ENCODE data around the gene LRRC25. TPM values are rescaled to one million over a fixed set of nuclear protein-coding genes. Genes with fewer than 3 reads are reported as not detected.
A peak's percentile ranks its signal among the peaks of the same experiment; 100 is the strongest.

LRRC25 gene
- total RNA-seq, 1 experiment from 2014 or later, result not detected

- Histone ChIP-seq H3F3A (ENCODE audit: insufficient read depth, low read depth) (peaks cover 59% of the 10 kb centered on the region), H3K9me2 (ENCODE audit: insufficient read depth) (no peaks in the 10 kb centered on the region), H4K20me1 (ENCODE audit: insufficient read depth) (no peaks in the 10 kb centered on the region), H3K27me3 (ENCODE audit: insufficient read depth, low read depth) (no peaks in the 10 kb centered on the region), H3K4me2 (peak overlapping the region; percentile 65), H2AFZ (no peak overlapping the region), H3K4me3 (no peak overlapping the region), H3K4me1 (replicated peaks; ENCODE audit: insufficient read depth) (peaks cover 61% of the 10 kb centered on the region), H3K36me3 (ENCODE audit: low read depth) (no peaks in the 10 kb centered on the region), H3K79me2 (ENCODE audit: low read depth) (no peaks in the 10 kb centered on the region), H3K27ac (peak overlapping the region; percentile 98), H3K9me3 (ENCODE audit: insufficient read depth, low read depth) (no peaks in the 10 kb centered on the region)
- TF ChIP-seq EZH2 (IDR thresholded peaks at IDR 0.05; ENCODE audit: low read depth) (no peak), CTCF (conservative IDR thresholded peaks at IDR 0.05) (no peak)
- DNase-seq, result peak; percentile 90 to 100
- ChIA-PET POLR2A (ENCODE audit: unreplicated experiment) (interaction anchor here (0.6 to 0.8 kb wide), 5 partner anchors 12 to 101 kb away, joined by 3 to 7 read pairs (median 4); no protein-coding TSS in a partner anchor), CTCF (interaction anchor here (0.5 to 0.9 kb wide), 2 partner anchors 39 to 100 kb away, joined by 4 to 8 read pairs; partner anchors contain the start of gene SSBP4)
- intact Hi-C loops (cut with micrococcal nuclease; ENCODE audit: unreplicated experiment), result loop anchor here (2.0 kb wide), 1 partner anchor 15 kb away; no protein-coding TSS in a partner anchor
- TSS peak; percentile 69 for BruUV-seq (replicated peaks)
Measured at GRCh38 chr19:18379803-18380747, 17.3 kb downstream of the LRRC25 start.

GRCh38 chr19:18377026-18377425 lies 20.4 kb downstream of the LRRC25 start:
- ChIA-PET POLR2A (ENCODE audit: unreplicated experiment) (no interaction called here), CTCF (no interaction called here)
- no peak for TF ChIP-seq EZH2 (IDR thresholded peaks at IDR 0.05; ENCODE audit: low read depth)
- TF ChIP-seq CTCF (conservative IDR thresholded peaks at IDR 0.05), result no peak
- Histone ChIP-seq H3K79me2 (ENCODE audit: low read depth) (no peaks in the 10 kb centered on the region), H2AFZ (no peak overlapping the region), H3K36me3 (ENCODE audit: low read depth) (no peaks in the 10 kb centered on the region), H3K9me2 (ENCODE audit: insufficient read depth) (no peaks in the 10 kb centered on the region), H3F3A (ENCODE audit: insufficient read depth, low read depth) (peaks cover 68% of the 10 kb centered on the region), H3K27ac (peak overlapping the region; percentile 98), H3K4me1 (replicated peaks; ENCODE audit: insufficient read depth) (peaks cover 73% of the 10 kb centered on the region), H3K9me3 (ENCODE audit: insufficient read depth, low read depth) (no peaks in the 10 kb centered on the region), H3K4me3 (peak overlapping the region; percentile 4; the same call in 1 of the 2 replicates), H3K27me3 (ENCODE audit: insufficient read depth, low read depth) (no peaks in the 10 kb centered on the region), H3K4me2 (peak overlapping the region; percentile 65), H4K20me1 (ENCODE audit: insufficient read depth) (no peaks in the 10 kb centered on the region)
- peak in 1 of 2 experiments; percentile 98 for DNase-seq
- intact Hi-C loops (cut with micrococcal nuclease; ENCODE audit: unreplicated experiment), result no loop called here
- BruUV-seq (replicated peaks), result no TSS peak

GRCh38 chr19:18373892-18374629 lies 23.4 kb downstream of the LRRC25 start:
- peaks cover 57% of the 10 kb centered on the region for H3F3A ChIP-seq (ENCODE audit: insufficient read depth, low read depth)
- no peaks in the 10 kb centered on the region for H4K20me1 ChIP-seq (ENCODE audit: insufficient read depth)
- H3K27me3 ChIP-seq (ENCODE audit: insufficient read depth, low read depth), result no peaks in the 10 kb centered on the region
- no peaks in the 10 kb centered on the region for H3K9me2 ChIP-seq (ENCODE audit: insufficient read depth)
- CTCF ChIA-PET, result no interaction called here
- H3K4me3 ChIP-seq, result peak overlapping the region; percentile 7; the same call in 1 of the 2 replicates
- intact Hi-C loops (cut with micrococcal nuclease; ENCODE audit: unreplicated experiment), result loop anchor here (1.0 kb wide), 1 partner anchor 9 kb away; no protein-coding TSS in a partner anchor
- POLR2A ChIA-PET (ENCODE audit: unreplicated experiment), result no interaction called here
- peak overlapping the region; percentile 48; the same call in 1 of the 2 replicates for H2AFZ ChIP-seq
- H3K4me2 ChIP-seq, result peak overlapping the region; percentile 75
- H3K36me3 ChIP-seq (ENCODE audit: low read depth), result no peaks in the 10 kb centered on the region
- peaks cover 58% of the 10 kb centered on the region for H3K4me1 ChIP-seq (replicated peaks; ENCODE audit: insufficient read depth)
- H3K9me3 ChIP-seq (ENCODE audit: insufficient read depth, low read depth), result no peaks in the 10 kb centered on the region
- TF ChIP-seq EZH2 (IDR thresholded peaks at IDR 0.05; ENCODE audit: low read depth), result no peak
- TF ChIP-seq CTCF (conservative IDR thresholded peaks at IDR 0.05), result no peak
- BruUV-seq (replicated peaks), result TSS peak; percentile 77
- H3K79me2 ChIP-seq (ENCODE audit: low read depth), result no peaks in the 10 kb centered on the region
- DNase-seq, result peak; percentile 93 to 98
- peak overlapping the region; percentile 98 for H3K27ac ChIP-seq
